Neural progenitor cell (in vitro differentiated cells): ENCODE results near the gene RAB34.

Source experiments
- EZH2phosphoT487 ChIP-seq: fragments of 200-600 bp; sonication (generic); IDR thresholded peaks from 2 replicates; pipeline ENCODE4 v1.6.1; 2017; ENCODE audit warnings: antibody characterized with exemption
- TF ChIP-seq, protein P1 (sequence below): fragments of 200-600 bp; sonication (generic); IDR thresholded peaks from 2 replicates; pipeline ENCODE4 v1.5.1; 2017; ENCODE audit warnings: antibody characterized with exemption, mild to moderate bottlenecking

DNA sequence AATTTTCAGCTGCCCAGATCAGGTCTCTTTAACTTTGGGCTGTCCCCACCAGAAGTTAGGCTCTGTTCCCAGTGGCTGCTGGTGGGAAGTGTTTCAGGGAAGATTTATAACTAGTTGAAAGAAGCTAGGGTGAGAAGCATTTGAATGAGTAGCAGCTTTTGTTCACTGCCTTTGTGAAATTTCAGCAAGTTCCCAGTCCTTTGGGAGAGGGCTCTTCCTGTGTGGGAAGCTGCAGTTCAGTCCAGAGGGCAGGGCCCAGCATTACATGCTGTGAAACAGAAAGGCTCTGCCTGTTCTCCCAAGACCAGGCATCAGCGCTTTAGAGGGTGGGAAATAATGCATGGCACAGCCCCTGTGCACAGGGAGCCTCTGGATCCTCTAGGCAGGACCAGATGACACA is 23.8 kb downstream of the RAB34 start:
- TF ChIP-seq, protein P1, sequence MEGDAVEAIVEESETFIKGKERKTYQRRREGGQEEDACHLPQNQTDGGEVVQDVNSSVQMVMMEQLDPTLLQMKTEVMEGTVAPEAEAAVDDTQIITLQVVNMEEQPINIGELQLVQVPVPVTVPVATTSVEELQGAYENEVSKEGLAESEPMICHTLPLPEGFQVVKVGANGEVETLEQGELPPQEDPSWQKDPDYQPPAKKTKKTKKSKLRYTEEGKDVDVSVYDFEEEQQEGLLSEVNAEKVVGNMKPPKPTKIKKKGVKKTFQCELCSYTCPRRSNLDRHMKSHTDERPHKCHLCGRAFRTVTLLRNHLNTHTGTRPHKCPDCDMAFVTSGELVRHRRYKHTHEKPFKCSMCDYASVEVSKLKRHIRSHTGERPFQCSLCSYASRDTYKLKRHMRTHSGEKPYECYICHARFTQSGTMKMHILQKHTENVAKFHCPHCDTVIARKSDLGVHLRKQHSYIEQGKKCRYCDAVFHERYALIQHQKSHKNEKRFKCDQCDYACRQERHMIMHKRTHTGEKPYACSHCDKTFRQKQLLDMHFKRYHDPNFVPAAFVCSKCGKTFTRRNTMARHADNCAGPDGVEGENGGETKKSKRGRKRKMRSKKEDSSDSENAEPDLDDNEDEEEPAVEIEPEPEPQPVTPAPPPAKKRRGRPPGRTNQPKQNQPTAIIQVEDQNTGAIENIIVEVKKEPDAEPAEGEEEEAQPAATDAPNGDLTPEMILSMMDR: no peak
- TF ChIP-seq EZH2phosphoT487: no peak
